GM19438 (cell line): Measurements from ENCODE around the gene SUPT3H.
"Not testable (repeated sequence)": the region's sequence is repeated elsewhere in the genome, so short reads cannot be mapped to it uniquely, and the experiment has no call there.

Experiments
- ATAC-seq: cut with Tn5 transposase; IDR thresholded peaks from one replicate; pipeline ENCODE4 v1.9.1; 2021; ENCODE audit warnings: low read depth; ENCODE audit not compliant: unreplicated experiment

SUPT3H gene

DNA sequence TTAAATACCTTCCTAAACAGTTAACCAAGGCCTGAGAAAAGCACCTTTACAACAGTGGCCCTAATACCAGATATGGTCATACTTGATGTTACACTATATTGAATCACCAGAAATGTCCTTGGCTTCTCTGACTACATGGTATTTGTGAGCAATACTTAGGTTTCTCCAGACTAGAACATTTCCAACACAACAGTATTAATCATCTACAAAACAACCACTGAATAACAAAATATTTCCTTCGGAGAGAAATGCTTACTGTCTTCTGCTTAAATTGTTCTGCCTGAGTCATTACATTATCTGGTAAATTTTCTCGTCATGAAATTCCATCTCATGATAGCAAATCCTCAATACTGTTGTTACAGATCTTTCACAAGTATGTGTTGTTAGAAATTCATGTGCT, 302.5 kb downstream of the SUPT3H start:
- no peak for ATAC-seq

- ATAC-seq, result no peak
Observed at GRCh38 chr6:45074439-45074838, 303.3 kb downstream of the SUPT3H start.

DNA sequence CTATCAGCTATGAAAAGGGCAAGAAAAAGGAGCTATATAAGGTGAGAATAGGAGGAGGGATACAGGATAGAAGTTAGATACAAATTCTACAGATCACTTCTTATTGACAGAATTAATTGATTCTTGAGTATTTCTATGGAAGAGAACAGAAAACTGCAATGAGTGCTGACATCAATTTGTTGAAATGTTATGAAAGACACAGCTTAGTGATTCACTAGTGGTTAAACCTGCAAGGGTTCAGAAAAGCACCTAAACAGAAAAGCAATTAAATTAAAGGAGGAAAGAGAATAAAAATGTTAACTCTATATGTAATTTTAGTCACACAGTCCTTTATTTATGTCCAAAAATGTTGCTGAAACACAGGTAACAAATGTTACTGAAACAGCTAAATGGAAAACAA, 304.0 kb downstream of the SUPT3H start:
- ATAC-seq, result no peak

GRCh38 chr6:45072673-45073072, 305.1 kb downstream of the SUPT3H start:
- no peak for ATAC-seq

DNA sequence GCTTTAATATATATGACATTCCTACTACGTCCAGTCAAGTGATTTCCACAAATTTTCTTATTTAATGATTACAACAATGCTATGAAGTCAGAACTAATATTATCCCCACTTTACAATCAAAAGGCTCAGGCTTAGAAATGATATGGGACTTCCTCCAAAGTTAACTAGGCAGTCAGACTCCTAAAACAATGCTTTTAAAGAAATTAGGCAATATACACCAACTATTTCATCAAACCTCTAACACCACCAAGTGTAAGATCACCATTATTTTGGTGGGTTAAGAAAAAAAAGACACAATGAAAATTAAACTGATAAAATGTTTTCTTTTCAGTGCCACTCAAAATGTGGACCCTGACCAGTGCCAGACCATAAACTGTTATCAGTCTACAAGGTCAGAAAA, 305.7 kb downstream of the SUPT3H start:
- ATAC-seq, result no peak

DNA sequence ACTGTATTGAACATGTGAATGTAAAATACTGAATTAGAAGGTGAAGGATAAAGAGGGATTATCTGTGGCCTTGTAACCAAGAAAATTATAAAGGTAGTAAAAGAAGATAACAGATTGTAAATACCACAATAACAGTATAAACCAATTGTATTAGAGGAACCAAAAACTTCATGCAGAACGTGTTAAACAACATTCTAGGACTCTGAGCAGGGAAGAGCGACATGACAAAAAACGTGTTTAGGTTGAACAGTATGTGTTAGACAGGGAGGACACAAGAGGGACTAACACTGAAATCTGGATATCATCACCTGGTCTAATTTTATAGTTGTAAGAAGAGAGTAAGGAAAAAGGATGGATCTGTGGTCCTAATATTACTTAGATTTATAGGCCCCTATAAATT, 308.6 kb downstream of the SUPT3H start:
- ATAC-seq, result no peak

DNA sequence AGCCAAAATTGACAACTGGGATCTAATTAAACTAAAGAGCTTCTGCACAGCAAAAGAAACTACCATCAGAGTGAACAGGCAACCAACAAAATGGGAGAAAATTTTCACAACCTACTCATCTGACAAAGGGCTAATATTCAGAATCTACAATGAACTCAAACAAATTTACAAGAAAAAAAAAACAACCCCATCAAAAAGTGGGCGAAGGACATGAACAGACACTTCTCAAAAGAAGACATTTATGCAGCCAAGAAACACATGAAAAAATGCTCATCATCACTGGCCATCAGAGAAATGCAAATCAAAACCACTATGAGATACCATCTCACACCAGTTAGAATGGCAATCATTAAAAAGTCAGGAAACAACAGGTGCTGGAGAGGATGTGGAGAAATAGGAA, 310.3 kb downstream of the SUPT3H start:
- ATAC-seq, result not testable (repeated sequence)

DNA sequence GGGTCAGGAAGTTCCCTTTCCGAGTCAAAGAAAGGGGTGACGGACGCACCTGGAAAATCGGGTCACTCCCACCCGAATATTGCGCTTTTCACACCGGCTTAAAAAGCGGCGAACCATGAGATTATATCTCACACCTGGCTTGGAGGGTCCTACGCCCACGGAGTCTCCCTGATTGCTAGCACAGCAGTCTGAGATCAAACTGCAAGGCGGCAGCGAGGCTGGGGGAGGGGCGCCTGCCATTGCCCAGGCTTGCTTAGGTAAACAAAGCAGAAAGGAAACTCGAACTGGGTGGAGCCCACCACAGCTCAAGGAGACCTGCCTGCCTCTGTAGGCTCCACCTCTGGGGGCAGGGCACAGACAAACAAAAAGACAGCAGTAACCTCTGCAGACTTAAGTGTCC, 315.1 kb downstream of the SUPT3H start:
- not testable (repeated sequence) for ATAC-seq

DNA sequence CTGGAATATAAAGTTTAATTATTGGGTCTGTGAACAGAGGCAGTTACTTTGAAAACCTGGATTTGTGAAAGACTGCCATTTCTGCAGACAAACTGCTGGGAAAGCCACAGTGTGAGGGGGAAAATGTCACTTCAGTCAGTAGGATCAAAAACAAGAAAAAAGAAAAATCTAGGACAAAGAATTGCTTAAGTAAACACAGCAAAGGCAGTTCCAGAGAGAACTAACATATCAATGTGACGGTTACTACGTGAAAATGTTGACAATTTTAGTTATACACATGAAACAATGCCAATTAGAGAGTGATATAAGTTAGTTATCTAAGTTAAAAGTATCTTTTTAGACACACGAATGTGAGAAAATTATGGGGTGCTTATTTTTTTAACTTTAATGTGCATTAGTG, 320.0 kb downstream of the SUPT3H start:
- no peak for ATAC-seq

GRCh38 chr6:45054610-45055009, 323.1 kb downstream of the SUPT3H start:
- ATAC-seq, result no peak

DNA sequence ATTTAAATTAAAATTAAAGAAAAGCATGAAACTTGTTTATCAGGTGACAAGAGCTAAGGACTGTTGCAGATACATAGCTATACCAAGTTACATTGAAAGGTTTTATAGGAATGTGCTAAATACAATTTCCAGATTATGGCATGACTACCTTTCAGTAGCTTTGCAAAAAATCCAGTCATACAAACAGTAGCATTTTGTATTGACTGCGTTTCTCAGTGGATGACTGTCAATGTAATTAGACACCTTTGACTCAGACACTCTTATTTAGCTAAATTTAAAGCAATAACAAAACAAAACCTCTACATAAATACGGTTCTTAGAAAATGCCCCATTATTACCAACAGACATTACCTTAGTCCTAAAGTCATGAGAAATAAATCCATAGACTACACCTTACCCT, 325.4 kb downstream of the SUPT3H start:
- ATAC-seq, result no peak

GRCh38 chr6:45049188-45049843, 328.4 kb downstream of the SUPT3H start:
- ATAC-seq, result no peak

- ATAC-seq, result no peak
Observed at GRCh38 chr6:45047573-45047972, 330.2 kb downstream of the SUPT3H start.

- ATAC-seq, result no peak
Observed at GRCh38 chr6:45045253-45045601, 332.5 kb downstream of the SUPT3H start.

DNA sequence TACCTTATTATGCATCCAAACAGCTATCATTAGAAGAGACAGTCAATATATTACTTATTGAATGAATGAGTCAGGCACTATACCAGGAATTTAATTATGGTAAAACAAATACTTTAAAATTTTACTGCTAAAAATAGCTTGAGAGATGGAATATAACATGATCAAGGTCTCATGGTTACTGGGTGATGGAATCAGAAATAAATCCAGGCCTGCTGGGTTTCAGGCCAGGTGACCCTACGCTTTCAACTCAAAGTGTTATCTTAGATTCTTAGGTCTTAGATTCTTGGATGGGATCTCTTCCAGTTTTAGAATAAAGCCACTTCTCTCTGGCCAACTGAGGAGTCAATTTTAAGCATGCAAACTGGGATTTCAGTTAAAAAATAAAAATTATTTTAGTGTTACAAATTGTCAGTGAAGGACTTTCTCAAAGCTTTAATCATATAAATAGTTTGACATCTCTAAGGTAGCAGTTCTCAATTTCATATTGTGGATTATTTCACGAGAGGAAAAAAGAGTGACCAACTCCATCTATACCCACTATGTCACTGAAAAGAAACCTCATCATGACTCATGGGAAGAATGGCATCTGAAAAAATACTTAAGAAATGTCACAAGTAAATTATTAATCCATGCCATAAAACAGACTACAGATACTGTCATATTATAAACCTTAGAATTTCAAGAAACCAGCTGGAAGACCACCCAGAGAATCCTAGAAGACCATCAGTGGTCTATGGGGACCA, 333.1 kb downstream of the SUPT3H start:
- ATAC-seq, result no peak

GRCh38 chr6:45044086-45044485, 333.6 kb downstream of the SUPT3H start:
- no peak for ATAC-seq

DNA sequence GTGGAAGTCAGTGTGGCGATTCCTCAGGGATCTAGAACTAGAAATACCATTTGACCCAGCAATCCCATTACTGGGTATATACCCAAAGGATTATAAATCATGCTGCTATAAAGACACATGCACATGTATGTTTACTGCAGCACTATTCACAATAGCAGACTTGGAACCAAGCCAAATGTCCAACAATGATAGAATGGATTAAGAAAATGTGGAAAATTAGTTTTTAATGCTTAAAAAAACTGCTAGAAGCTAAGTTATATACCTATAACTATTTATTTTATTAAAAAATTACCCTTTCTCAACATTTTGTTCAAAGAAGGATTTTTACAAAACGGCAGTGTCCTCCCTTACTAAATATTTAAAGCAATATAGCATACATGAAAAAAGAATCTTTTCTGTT, 335.1 kb downstream of the SUPT3H start:
- not testable (repeated sequence) for ATAC-seq

- no peak for ATAC-seq
Observed at GRCh38 chr6:45038226-45038625, 339.5 kb downstream of the SUPT3H start.

- no peak for ATAC-seq
Observed at GRCh38 chr6:45036103-45036502, 341.6 kb downstream of the SUPT3H start.

DNA sequence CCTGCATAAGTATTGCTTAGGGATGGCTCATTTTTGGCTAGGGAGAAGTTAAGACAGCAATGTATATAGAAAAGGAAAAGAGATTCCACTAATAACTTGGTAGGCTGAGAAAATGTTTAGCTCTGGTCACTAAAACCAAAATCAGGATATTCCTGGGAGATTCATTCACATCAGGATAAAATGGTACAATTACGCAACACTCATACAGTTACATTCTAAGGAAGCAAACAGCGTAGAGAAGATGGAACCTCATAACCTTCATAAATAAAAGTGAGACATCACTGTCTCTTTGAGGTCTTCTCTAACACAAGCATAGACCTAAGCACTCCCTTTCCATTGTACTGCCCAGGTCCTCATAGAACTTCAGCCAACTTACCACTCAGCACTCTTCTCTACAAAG, 345.3 kb downstream of the SUPT3H start:
- no peak for ATAC-seq

DNA sequence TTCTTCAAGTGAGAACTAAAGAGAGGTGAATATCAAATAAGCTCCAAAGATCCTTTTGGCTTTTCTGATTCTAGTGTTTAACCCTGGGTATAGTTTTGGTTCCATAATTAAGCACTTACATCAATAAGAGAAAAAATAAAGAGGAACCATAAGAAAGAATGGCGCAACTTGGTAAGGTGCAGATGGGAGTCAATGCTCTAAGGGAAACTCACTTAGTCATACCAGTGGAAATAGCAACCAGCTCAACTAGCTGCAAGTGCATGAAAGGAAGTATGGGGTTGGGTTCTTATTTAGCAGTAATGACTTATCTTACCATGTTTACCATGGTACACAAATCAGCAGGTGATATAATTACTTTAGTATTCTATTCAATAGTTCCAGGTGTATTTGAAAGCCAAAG, 346.1 kb downstream of the SUPT3H start:
- no peak for ATAC-seq

DNA sequence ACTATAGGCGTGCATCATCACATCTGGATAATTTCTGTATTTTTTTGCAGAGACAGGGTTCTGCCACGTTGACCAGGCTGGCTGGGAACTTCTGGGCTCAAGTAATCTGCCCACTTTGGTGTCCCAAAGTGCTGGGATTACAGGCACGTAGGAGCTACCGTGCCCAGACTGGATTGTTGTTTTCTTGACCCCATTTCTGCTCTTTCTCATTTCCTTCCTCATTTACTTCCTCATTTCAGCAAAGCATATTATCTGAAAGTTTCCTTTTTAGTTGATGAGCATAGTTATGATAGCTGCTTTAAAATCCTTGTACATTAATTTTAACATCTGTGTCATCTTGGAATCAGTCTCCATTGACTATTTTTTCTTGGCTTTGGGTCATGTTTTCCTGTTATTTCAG, 350.6 kb downstream of the SUPT3H start:
- ATAC-seq, result no peak
